ENCODE results near the gene ATOX1.

DNA sequence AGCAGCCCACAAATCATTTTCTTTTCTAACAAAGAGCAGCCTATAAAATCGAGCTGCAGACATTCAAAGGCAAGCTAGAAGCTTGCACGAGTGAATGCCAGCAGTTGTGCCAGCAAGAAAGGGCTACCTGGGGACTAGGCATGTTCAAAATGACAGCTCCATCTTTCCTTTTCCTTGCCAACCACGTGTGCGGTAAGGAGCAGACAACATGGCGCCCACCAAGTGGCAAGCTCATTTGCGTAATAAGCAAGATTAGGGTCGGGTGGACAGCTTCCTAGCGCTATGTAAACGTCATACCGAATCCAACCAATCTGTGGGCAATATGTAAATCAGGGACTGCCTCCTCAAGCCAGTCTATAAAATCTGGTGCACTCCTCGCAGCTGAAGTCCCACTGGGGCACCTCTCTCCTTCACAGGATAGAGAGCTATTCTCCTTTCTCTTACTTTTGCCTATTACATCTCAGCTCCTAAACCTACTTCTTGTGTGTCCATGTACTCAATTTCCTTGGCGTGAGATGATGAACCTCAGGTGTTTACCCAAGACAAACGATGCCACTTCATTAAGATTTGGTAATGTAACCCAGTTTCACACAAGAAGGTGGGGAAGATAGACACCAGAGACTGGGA lies 49.2 kb downstream of the ATOX1 start:
- TF ChIP-seq, protein P1, sequence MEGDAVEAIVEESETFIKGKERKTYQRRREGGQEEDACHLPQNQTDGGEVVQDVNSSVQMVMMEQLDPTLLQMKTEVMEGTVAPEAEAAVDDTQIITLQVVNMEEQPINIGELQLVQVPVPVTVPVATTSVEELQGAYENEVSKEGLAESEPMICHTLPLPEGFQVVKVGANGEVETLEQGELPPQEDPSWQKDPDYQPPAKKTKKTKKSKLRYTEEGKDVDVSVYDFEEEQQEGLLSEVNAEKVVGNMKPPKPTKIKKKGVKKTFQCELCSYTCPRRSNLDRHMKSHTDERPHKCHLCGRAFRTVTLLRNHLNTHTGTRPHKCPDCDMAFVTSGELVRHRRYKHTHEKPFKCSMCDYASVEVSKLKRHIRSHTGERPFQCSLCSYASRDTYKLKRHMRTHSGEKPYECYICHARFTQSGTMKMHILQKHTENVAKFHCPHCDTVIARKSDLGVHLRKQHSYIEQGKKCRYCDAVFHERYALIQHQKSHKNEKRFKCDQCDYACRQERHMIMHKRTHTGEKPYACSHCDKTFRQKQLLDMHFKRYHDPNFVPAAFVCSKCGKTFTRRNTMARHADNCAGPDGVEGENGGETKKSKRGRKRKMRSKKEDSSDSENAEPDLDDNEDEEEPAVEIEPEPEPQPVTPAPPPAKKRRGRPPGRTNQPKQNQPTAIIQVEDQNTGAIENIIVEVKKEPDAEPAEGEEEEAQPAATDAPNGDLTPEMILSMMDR (IDR thresholded peaks at IDR 0.05) = no peak
- TF ChIP-seq POLR2A (IDR thresholded peaks at IDR 0.05) = no peak

All from thyroid gland (tissue), 4 donors.